Measurements from ENCODE around the gene HOOK2.

Gene HOOK2

DNA sequence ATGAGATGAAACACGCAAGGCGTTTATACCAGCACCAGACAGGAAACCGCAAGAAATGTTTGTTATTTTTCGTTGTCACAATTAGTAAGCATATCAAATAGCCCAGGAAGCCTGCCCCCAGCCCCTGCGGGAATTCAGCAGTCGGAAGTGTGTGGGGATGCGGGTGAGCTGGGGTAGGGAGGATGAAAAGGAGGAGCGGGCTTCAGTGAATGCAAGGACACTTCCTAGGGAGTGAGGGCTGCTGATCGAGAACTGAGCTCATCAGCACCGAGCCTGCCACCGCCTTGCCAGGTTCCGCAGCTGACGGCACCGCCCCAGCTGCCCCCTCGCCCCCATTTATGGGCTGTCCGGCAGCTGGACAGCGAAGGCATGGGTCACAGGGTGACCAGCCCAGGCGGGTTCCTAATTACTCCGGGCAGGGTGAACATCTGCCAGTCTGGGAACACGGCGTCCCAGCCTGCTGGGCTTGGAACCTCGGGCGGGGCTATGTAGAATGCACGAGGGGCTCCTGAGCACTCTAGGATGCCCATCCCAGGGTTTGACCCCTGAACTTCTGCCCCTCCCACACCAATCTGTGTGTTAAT is 25.3 kb downstream of the HOOK2 start (continued):
- TF ChIP-seq, protein P1, sequence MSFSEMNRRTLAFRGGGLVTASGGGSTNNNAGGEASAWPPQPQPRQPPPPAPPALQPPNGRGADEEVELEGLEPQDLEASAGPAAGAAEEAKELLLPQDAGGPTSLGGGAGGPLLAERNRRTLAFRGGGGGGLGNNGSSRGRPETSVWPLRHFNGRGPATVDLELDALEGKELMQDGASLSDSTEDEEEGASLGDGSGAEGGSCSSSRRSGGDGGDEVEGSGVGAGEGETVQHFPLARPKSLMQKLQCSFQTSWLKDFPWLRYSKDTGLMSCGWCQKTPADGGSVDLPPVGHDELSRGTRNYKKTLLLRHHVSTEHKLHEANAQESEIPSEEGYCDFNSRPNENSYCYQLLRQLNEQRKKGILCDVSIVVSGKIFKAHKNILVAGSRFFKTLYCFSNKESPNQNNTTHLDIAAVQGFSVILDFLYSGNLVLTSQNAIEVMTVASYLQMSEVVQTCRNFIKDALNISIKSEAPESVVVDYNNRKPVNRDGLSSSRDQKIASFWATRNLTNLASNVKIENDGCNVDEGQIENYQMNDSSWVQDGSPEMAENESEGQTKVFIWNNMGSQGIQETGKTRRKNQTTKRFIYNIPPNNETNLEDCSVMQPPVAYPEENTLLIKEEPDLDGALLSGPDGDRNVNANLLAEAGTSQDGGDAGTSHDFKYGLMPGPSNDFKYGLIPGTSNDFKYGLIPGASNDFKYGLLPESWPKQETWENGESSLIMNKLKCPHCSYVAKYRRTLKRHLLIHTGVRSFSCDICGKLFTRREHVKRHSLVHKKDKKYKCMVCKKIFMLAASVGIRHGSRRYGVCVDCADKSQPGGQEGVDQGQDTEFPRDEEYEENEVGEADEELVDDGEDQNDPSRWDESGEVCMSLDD (tag by site-specific recombination; IDR thresholded peaks at IDR 0.05): no peak
- TF ChIP-seq ZNF670 (tag by site-specific recombination; IDR thresholded peaks at IDR 0.05; ENCODE audit: low read depth) (no peak), ZNF426 (tag by site-specific recombination; IDR thresholded peaks at IDR 0.05) (no peak), ZNF266 (tag by site-specific recombination; IDR thresholded peaks at IDR 0.05; ENCODE audit: low read depth) (no peak), ZNF366 (tag by site-specific recombination; conservative IDR thresholded peaks at IDR 0.05) (0 out of 2 replicates have a peak, but pooled peaks have one; percentile 23), ZNF404 (tag by site-specific recombination; IDR thresholded peaks at IDR 0.05) (no peak), ZNF792 (tag by site-specific recombination; IDR thresholded peaks at IDR 0.05) (no peak), ZNF830 (tag by site-specific recombination; IDR thresholded peaks at IDR 0.05; ENCODE audit: low read depth) (no peak), REPIN1 (tag by site-specific recombination; IDR thresholded peaks at IDR 0.05; ENCODE audit: low read depth) (no peak), SCRT1 (tag by site-specific recombination; IDR thresholded peaks at IDR 0.05; ENCODE audit: borderline replicate concordance) (no peak), YY2 (tag by site-specific recombination; IDR thresholded peaks at IDR 0.05) (no peak), KLF9 (tag by site-specific recombination; IDR thresholded peaks at IDR 0.05; ENCODE audit: low read depth) (no peak), ZNF544 (tag by site-specific recombination; IDR thresholded peaks at IDR 0.05) (no peak), WT1 (tag by site-specific recombination; IDR thresholded peaks at IDR 0.05) (peak; percentile 90), ZNF155 (tag by site-specific recombination; IDR thresholded peaks at IDR 0.05) (no peak), ZNF2 (tag by site-specific recombination; IDR thresholded peaks at IDR 0.05) (no peak), ZIC2 (tag by site-specific recombination; IDR thresholded peaks at IDR 0.05) (peak; percentile 74), ZEB2 (tag by site-specific recombination; IDR thresholded peaks at IDR 0.05) (0 out of 2 replicates have a peak, but pooled peaks have one; percentile 3), ZNF596 (tag by site-specific recombination; IDR thresholded peaks at IDR 0.05) (no peak), ZNF292 (tag by site-specific recombination; IDR thresholded peaks at IDR 0.05; ENCODE audit: borderline replicate concordance, low read depth) (no peak), ZNF146 (tag by site-specific recombination; IDR thresholded peaks at IDR 0.05) (no peak), SP7 (tag by site-specific recombination; IDR thresholded peaks at IDR 0.05) (peak; percentile 29; the same call in 1 of the 2 replicates), ZBTB17 (tag by site-specific recombination; IDR thresholded peaks at IDR 0.05) (0 out of 2 replicates have a peak, but pooled peaks have one; percentile 18), ZFHX2 (tag by site-specific recombination; conservative IDR thresholded peaks at IDR 0.05) (no peak), ZFP41 (tag by site-specific recombination; IDR thresholded peaks at IDR 0.05; ENCODE audit: borderline replicate concordance) (no peak), RBAK (tag by site-specific recombination; IDR thresholded peaks at IDR 0.05) (no peak), ZNF133 (tag by site-specific recombination; IDR thresholded peaks at IDR 0.05) (no peak), ZNF341 (tag by site-specific recombination; IDR thresholded peaks at IDR 0.05; ENCODE audit: low read depth) (no peak), ZNF416 (tag by site-specific recombination; IDR thresholded peaks at IDR 0.05) (no peak), ZNF423 (tag by site-specific recombination; IDR thresholded peaks at IDR 0.05) (no peak)
- TF ChIP-seq, protein P2, sequence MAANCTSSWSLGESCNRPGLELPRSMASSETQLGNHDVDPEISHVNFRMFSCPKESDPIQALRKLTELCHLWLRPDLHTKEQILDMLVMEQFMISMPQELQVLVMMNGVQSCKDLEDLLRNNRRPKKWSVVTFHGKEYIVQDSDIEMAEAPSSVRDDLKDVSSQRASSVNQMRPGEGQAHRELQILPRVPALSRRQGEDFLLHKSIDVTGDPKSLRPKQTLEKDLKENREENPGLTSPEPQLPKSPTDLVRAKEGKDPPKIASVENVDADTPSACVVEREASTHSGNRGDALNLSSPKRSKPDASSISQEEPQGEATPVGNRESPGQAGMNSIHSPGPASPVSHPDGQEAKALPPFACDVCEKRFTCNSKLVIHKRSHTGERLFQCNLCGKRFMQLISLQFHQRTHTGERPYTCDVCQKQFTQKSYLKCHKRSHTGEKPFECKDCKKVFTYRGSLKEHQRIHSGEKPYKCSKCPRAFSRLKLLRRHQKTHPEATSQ (tag by site-specific recombination; IDR thresholded peaks at IDR 0.05): no peak
- TF ChIP-seq, protein P3, sequence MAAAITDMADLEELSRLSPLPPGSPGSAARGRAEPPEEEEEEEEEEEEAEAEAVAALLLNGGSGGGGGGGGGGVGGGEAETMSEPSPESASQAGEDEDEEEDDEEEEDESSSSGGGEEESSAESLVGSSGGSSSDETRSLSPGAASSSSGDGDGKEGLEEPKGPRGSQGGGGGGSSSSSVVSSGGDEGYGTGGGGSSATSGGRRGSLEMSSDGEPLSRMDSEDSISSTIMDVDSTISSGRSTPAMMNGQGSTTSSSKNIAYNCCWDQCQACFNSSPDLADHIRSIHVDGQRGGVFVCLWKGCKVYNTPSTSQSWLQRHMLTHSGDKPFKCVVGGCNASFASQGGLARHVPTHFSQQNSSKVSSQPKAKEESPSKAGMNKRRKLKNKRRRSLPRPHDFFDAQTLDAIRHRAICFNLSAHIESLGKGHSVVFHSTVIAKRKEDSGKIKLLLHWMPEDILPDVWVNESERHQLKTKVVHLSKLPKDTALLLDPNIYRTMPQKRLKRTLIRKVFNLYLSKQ (tag by site-specific recombination; IDR thresholded peaks at IDR 0.05; ENCODE audit: borderline replicate concordance): no peak
- TF ChIP-seq, protein P4, sequence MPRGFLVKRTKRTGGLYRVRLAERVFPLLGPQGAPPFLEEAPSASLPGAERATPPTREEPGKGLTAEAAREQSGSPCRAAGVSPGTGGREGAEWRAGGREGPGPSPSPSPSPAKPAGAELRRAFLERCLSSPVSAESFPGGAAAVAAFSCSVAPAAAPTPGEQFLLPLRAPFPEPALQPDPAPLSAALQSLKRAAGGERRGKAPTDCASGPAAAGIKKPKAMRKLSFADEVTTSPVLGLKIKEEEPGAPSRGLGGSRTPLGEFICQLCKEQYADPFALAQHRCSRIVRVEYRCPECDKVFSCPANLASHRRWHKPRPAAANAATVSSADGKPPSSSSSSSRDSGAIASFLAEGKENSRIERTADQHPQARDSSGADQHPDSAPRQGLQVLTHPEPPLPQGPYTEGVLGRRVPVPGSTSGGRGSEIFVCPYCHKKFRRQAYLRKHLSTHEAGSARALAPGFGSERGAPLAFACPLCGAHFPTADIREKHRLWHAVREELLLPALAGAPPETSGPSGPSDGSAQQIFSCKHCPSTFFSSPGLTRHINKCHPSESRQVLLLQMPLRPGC (tag by site-specific recombination; IDR thresholded peaks at IDR 0.05): peak; percentile 46; the same call in 1 of the 2 replicates
- TF ChIP-seq, protein P5, sequence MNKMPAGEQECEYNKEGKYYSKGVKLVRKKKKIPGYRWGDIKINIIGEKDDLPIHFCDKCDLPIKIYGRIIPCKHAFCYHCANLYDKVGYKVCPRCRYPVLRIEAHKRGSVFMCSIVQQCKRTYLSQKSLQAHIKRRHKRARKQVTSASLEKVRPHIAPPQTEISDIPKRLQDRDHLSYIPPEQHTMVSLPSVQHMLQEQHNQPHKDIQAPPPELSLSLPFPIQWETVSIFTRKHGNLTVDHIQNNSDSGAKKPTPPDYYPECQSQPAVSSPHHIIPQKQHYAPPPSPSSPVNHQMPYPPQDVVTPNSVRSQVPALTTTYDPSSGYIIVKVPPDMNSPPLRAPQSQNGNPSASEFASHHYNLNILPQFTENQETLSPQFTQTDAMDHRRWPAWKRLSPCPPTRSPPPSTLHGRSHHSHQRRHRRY (tag by site-specific recombination; IDR thresholded peaks at IDR 0.05): no peak

All from HEK293 (cell line).